Astrocyte (in vitro differentiated cells and primary cell): ENCODE measurements around the gene CCDC158. TPM values are rescaled to one million over a fixed set of nuclear protein-coding genes. Genes with fewer than 3 reads are reported as not detected.
"Not testable (repeated sequence)": the region's sequence is repeated elsewhere in the genome, so short reads cannot be mapped to it uniquely, and the experiment has no call there.

Experiments used
- DNase-seq: peaks from one replicate; pipeline ENCODE4 v3.0.0-alpha.2; 2010; ENCODE audit warnings: low read depth
- FAIRE-seq: peaks from 2 replicates; lab custom pipeline; 2011; peaks lifted over from hg19 to GRCh38; lab: Jason Lieb, UNC
- H2AFZ ChIP-seq: 2 replicates; pipeline ENCODE4 v1.6.0; 2012; ENCODE audit warnings: low read depth, low read length, inconsistent platforms
- H3K27ac ChIP-seq: 2 replicates; pipeline ENCODE4 v1.5.1; 2011; ENCODE audit warnings: low read depth, low read length, inconsistent platforms
- H3K27me3 ChIP-seq: 2 replicates; pipeline ENCODE4 v1.6.0; 2011; ENCODE audit warnings: low read length, inconsistent platforms; ENCODE audit not compliant: insufficient read depth
- H3K36me3 ChIP-seq: 2 replicates; pipeline ENCODE4 v1.5.1; 2011; ENCODE audit warnings: low read length, inconsistent platforms; ENCODE audit not compliant: insufficient read depth
- H3K4me1 ChIP-seq: 2 replicates; pipeline ENCODE4 v1.5.1; 2011; ENCODE audit warnings: low read length, inconsistent platforms; ENCODE audit not compliant: insufficient read depth
- H3K4me2 ChIP-seq: 2 replicates; pipeline ENCODE4 v1.6.0; 2012; ENCODE audit warnings: low read length, inconsistent platforms
- H3K4me3 ChIP-seq: 2 replicates; pipeline ENCODE4 v1.5.1; 2011; ENCODE audit warnings: low read depth, mild to moderate bottlenecking, low read length, inconsistent platforms; ENCODE audit not compliant: insufficient read depth
- H3K79me2 ChIP-seq: 2 replicates; pipeline ENCODE4 v1.6.0; 2012; ENCODE audit warnings: mild to moderate bottlenecking, low read length, inconsistent platforms; ENCODE audit not compliant: insufficient read depth
- H3K9ac ChIP-seq: 2 replicates; pipeline ENCODE4 v1.6.0; 2012; ENCODE audit warnings: mild to moderate bottlenecking, low read length, inconsistent platforms
- H3K9me3 ChIP-seq: 2 replicates; pipeline ENCODE4 v1.5.1; 2012; ENCODE audit warnings: low read depth, mild to moderate bottlenecking, low read length, inconsistent platforms; ENCODE audit not compliant: insufficient read depth
- H4K20me1 ChIP-seq: 2 replicates; pipeline ENCODE4 v1.6.0; 2012; ENCODE audit warnings: low read length, inconsistent platforms; ENCODE audit not compliant: insufficient read depth
- H3K27ac Mint-ChIP-seq: one replicate; pipeline ENCODE4 v1.8.0; 2021; ENCODE audit warnings: mild to moderate bottlenecking, mixed read lengths; ENCODE audit not compliant: unreplicated experiment
- H3K27me3 Mint-ChIP-seq: one replicate; pipeline ENCODE4 v1.8.0; 2021; ENCODE audit warnings: low read depth, mixed read lengths; ENCODE audit not compliant: unreplicated experiment
- H3K36me3 Mint-ChIP-seq: one replicate; pipeline ENCODE4 v1.8.0; 2021; ENCODE audit warnings: low read depth, mixed read lengths; ENCODE audit not compliant: unreplicated experiment
- H3K4me1 Mint-ChIP-seq: one replicate; pipeline ENCODE4 v1.8.0; 2021; ENCODE audit warnings: low read depth, mixed read lengths; ENCODE audit not compliant: unreplicated experiment
- H3K4me3 Mint-ChIP-seq: one replicate; pipeline ENCODE4 v1.8.0; 2021; ENCODE audit warnings: mild to moderate bottlenecking, moderate library complexity, mixed read lengths; ENCODE audit not compliant: unreplicated experiment
- H3K9me3 Mint-ChIP-seq: one replicate; pipeline ENCODE4 v1.8.0; 2021; ENCODE audit warnings: mild to moderate bottlenecking, mixed read lengths; ENCODE audit not compliant: unreplicated experiment
- CTCF ChIP-seq: IDR thresholded peaks from 2 replicates; pipeline ENCODE4 v1.5.1; 2011; ENCODE audit warnings: low read depth, mild to moderate bottlenecking, inconsistent platforms, low read length, moderate library complexity; ENCODE audit not compliant: insufficient read depth
- EZH2 ChIP-seq: IDR thresholded peaks from 2 replicates; pipeline ENCODE4 v1.6.1; 2012; ENCODE audit warnings: mild to moderate bottlenecking, low read length, inconsistent platforms; ENCODE audit not compliant: insufficient read depth
- total RNA-seq: library from RNA; stranded (reverse); gene quantifications from 2 replicates; pipeline ENCODE4 v1.2.1, GENCODE V29; 2021

Gene CCDC158
- total RNA-seq, 1 donor from 2014 or later = not detected

- Histone ChIP-seq H3K79me2 (no peaks in the 10 kb centered on the region), H3K27ac (no peak overlapping the region), H3K36me3 (no peaks in the 10 kb centered on the region), H3K9ac (no peak overlapping the region), H3K4me2 (no peak overlapping the region), H2AFZ (no peak overlapping the region), H3K4me3 (no peak overlapping the region), H3K4me1 (peaks cover 4% of the 10 kb centered on the region), H3K27me3 (no peaks in the 10 kb centered on the region), H3K9me3 (peaks cover 5% of the 10 kb centered on the region), H4K20me1 (no peaks in the 10 kb centered on the region)
- Mint-ChIP-seq H3K4me3 (no peak overlapping the region), H3K9me3 (peaks cover 14% of the 10 kb centered on the region), H3K27ac (no peak overlapping the region), H3K27me3 (peaks cover 2% of the 10 kb centered on the region), H3K4me1 (peaks cover 6% of the 10 kb centered on the region), H3K36me3 (peaks cover 3% of the 10 kb centered on the region)
- no peak for FAIRE-seq
- DNase-seq = no peak
- TF ChIP-seq CTCF (no peak), EZH2 (no peak)
Observed at GRCh38 chr4:76296286-76296820, 124.6 kb downstream of the CCDC158 start.

- TF ChIP-seq EZH2 (no peak), CTCF (no peak)
- H3K36me3 ChIP-seq = no peaks in the 10 kb centered on the region
- no peak for FAIRE-seq
Observed at GRCh38 chr4:76293772-76294171, 127.2 kb downstream of the CCDC158 start.

GRCh38 chr4:76292730-76293129, 128.2 kb downstream of the CCDC158 start:
- H3K4me1 ChIP-seq = no peaks in the 10 kb centered on the region
- no peak for FAIRE-seq
- Mint-ChIP-seq H3K36me3 (peaks cover 3% of the 10 kb centered on the region), H3K27me3 (peaks cover 9% of the 10 kb centered on the region), H3K4me1 (no peaks in the 10 kb centered on the region), H3K27ac (no peak overlapping the region), H3K4me3 (no peak overlapping the region), H3K9me3 (peaks cover 9% of the 10 kb centered on the region)
- H4K20me1 ChIP-seq = no peaks in the 10 kb centered on the region
- no peaks in the 10 kb centered on the region for H3K9me3 ChIP-seq
- no peak overlapping the region for H3K4me3 ChIP-seq
- H3K27ac ChIP-seq = no peak overlapping the region
- H3K79me2 ChIP-seq = no peaks in the 10 kb centered on the region
- H3K4me2 ChIP-seq = no peak overlapping the region
- no peak for DNase-seq
- no peak overlapping the region for H3K9ac ChIP-seq
- H3K27me3 ChIP-seq = no peaks in the 10 kb centered on the region
- TF ChIP-seq EZH2 = no peak
- no peak for TF ChIP-seq CTCF
- no peak overlapping the region for H2AFZ ChIP-seq
- no peaks in the 10 kb centered on the region for H3K36me3 ChIP-seq

More at GRCh38 chr4:76293772-76294171, 127.2 kb downstream of the CCDC158 start:
- no peak for DNase-seq
- peaks cover 3% of the 10 kb centered on the region for H3K36me3 Mint-ChIP-seq
- H3K27ac ChIP-seq = no peak overlapping the region
- H2AFZ ChIP-seq = no peak overlapping the region
- no peaks in the 10 kb centered on the region for H3K4me1 ChIP-seq
- no peaks in the 10 kb centered on the region for H3K4me1 Mint-ChIP-seq
- peaks cover 5% of the 10 kb centered on the region for H3K9me3 ChIP-seq
- no peak overlapping the region for H3K4me3 ChIP-seq
- no peak overlapping the region for H3K4me2 ChIP-seq
- no peaks in the 10 kb centered on the region for H3K27me3 ChIP-seq
- no peak overlapping the region for H3K4me3 Mint-ChIP-seq
- H3K9me3 Mint-ChIP-seq = peaks cover 14% of the 10 kb centered on the region
- no peaks in the 10 kb centered on the region for H3K79me2 ChIP-seq
- H3K27me3 Mint-ChIP-seq = peaks cover 3% of the 10 kb centered on the region
- no peak overlapping the region for H3K27ac Mint-ChIP-seq
- no peak overlapping the region for H3K9ac ChIP-seq
- no peaks in the 10 kb centered on the region for H4K20me1 ChIP-seq

- H3K27ac Mint-ChIP-seq, H3K27me3 Mint-ChIP-seq, DNase-seq, H3K27me3 ChIP-seq, H2AFZ ChIP-seq, H4K20me1 ChIP-seq, H3K4me3 Mint-ChIP-seq, H3K4me1 ChIP-seq, H3K4me3 ChIP-seq, H3K27ac ChIP-seq, H3K36me3 ChIP-seq, H3K9ac ChIP-seq, FAIRE-seq, H3K4me1 Mint-ChIP-seq, H3K4me2 ChIP-seq, H3K36me3 Mint-ChIP-seq, H3K9me3 ChIP-seq, H3K79me2 ChIP-seq: not testable (repeated sequence)
- H3K9me3 Mint-ChIP-seq = peaks cover 13% of the 10 kb centered on the region
Observed at GRCh38 chr4:76287811-76288210, 133.1 kb downstream of the CCDC158 start.
